ENCODE measurements around the gene CES1. TPM values are rescaled to one million over a fixed set of nuclear protein-coding genes. Genes with fewer than 3 reads are reported as not detected.
A peak's percentile ranks its signal among the peaks of the same experiment; 100 is the strongest.
"Not testable (repeated sequence)": the region's sequence is repeated elsewhere in the genome, so short reads cannot be mapped to it uniquely, and the experiment has no call there.

The CES1 gene
- 0.13 TPM in 1 of 2 replicates, not detected in the other for total RNA-seq

GRCh38 chr16:55832773-55833691, at the start of gene CES1:
TSS of gene CES1 (minus strand) at chr16:55833096. CDS start at chr16:55833055, 41 bp downstream.
- DNase-seq (ENCODE audit: low read depth, low spot score), result no peak

GRCh38 chr16:55876854-55877253, 44.0 kb upstream of the CES1 start:
- no peak for DNase-seq (ENCODE audit: low read depth, low spot score)

GRCh38 chr16:55875273-55875672, 42.4 kb upstream of the CES1 start, which contains the start of gene CES5A:
TSS of gene CES5A (minus strand) at chr16:55875373. CDS start at chr16:55875221, 152 bp downstream.
- no peak for DNase-seq (ENCODE audit: low read depth, low spot score)

- no peak for DNase-seq (ENCODE audit: low read depth, low spot score)
Measured at GRCh38 chr16:55873122-55873521, 40.2 kb upstream of the CES1 start.

- DNase-seq (ENCODE audit: low read depth, low spot score), result no peak
Measured at GRCh38 chr16:55872130-55872529, 39.2 kb upstream of the CES1 start.

- no peak for DNase-seq (ENCODE audit: low read depth, low spot score)
Measured at GRCh38 chr16:55871411-55872038, 38.6 kb upstream of the CES1 start.

- DNase-seq (ENCODE audit: low read depth, low spot score), result no peak
Measured at GRCh38 chr16:55868980-55869379, 36.1 kb upstream of the CES1 start.

GRCh38 chr16:55868137-55868536, 35.2 kb upstream of the CES1 start:
- DNase-seq (ENCODE audit: low read depth, low spot score), result no peak

GRCh38 chr16:55861288-55861687, 28.4 kb upstream of the CES1 start:
- no peak for DNase-seq (ENCODE audit: low read depth, low spot score)

GRCh38 chr16:55857650-55858049, 24.8 kb upstream of the CES1 start:
- DNase-seq (ENCODE audit: low read depth, low spot score), result not testable (repeated sequence)

- no peak for DNase-seq (ENCODE audit: low read depth, low spot score)
Measured at GRCh38 chr16:55856950-55857349, 24.1 kb upstream of the CES1 start.

GRCh38 chr16:55853114-55853513, 20.2 kb upstream of the CES1 start:
- DNase-seq (ENCODE audit: low read depth, low spot score), result no peak

- DNase-seq (ENCODE audit: low read depth, low spot score), result no peak
Measured at GRCh38 chr16:55849536-55849935, 16.6 kb upstream of the CES1 start.

GRCh38 chr16:55846598-55847346, 13.9 kb upstream of the CES1 start:
- DNase-seq (ENCODE audit: low read depth, low spot score), result no peak

- no peak for DNase-seq (ENCODE audit: low read depth, low spot score)
Measured at GRCh38 chr16:55843105-55843395, 10.2 kb upstream of the CES1 start.

GRCh38 chr16:55842369-55843104, 9.6 kb upstream of the CES1 start:
- peak; percentile 8 for DNase-seq (ENCODE audit: low read depth, low spot score)

GRCh38 chr16:55839115-55839514, 6.2 kb upstream of the CES1 start:
- DNase-seq (ENCODE audit: low read depth, low spot score), result no peak

- no peak for DNase-seq (ENCODE audit: low read depth, low spot score)
Measured at GRCh38 chr16:55836158-55836611, 3.3 kb upstream of the CES1 start.

GRCh38 chr16:55835581-55835980, 2.7 kb upstream of the CES1 start:
- no peak for DNase-seq (ENCODE audit: low read depth, low spot score)

- DNase-seq (ENCODE audit: low read depth, low spot score), result not testable (repeated sequence)
Measured at GRCh38 chr16:55835173-55835572, 2.3 kb upstream of the CES1 start.

GRCh38 chr16:55834049-55834448, 1.2 kb upstream of the CES1 start:
- no peak for DNase-seq (ENCODE audit: low read depth, low spot score)
